NCI-H345 (cell line): ENCODE results near the gene MTERF1.
"Not testable (repeated sequence)": the region's sequence is repeated elsewhere in the genome, so short reads cannot be mapped to it uniquely, and the experiment has no call there.

ENCODE experiments used
- DNase-seq: peaks from one replicate; lab custom pipeline; 2025; lab: John Stamatoyannopoulos, UW

MTERF1 gene

DNA sequence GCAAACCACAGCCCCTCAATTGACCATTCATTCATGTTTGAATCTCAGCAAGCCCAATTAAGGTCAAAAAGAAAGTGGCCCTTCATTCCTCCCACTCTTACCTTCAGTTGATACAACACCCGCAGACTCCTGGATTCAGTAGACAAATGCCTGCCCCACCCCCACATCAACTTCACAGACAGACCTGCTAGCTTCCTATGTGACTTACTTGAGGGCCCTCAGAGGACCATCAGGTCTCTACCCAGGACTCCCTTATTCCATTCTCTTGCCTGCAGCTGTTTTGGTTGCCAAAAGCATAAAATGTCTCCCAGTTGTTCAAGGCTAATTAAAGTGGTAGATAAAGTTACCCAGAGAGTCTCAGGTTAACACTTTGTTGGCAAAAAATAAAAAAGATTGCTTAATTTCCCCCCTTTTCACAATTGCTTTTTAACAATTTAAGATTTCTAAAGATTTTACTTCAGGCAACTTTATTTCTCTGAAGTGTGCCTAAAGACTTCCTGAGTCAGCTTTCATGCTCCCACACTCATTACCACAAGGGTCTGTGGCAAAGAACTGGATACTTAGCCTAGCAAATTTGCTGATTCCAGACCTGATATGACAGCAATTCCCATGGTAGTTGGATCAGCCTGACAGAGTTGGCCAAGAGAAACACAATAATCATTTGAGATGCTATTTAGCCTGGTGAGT, 3.3 kb upstream of the MTERF1 start:
- DNase-seq: no peak

DNA sequence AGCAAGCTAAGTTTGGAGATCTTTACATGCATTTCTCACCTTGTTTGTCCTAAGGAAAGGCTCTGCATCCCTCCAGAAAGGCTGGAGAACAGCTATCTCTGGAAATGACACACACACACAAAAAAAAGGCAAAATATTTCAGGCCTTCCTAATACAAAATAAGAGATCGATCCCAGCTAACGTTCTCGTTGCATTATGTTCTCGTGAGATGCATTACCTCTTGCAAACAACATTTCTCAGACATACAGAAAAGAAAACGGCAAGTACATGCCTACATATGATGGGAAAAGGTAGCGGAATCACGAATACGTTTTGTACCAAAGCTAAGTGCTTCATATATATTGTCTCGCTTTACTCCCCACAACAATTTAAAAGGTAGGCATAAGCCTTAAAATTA, 488 bp downstream of the MTERF1 start:
- DNase-seq: no peak

DNA sequence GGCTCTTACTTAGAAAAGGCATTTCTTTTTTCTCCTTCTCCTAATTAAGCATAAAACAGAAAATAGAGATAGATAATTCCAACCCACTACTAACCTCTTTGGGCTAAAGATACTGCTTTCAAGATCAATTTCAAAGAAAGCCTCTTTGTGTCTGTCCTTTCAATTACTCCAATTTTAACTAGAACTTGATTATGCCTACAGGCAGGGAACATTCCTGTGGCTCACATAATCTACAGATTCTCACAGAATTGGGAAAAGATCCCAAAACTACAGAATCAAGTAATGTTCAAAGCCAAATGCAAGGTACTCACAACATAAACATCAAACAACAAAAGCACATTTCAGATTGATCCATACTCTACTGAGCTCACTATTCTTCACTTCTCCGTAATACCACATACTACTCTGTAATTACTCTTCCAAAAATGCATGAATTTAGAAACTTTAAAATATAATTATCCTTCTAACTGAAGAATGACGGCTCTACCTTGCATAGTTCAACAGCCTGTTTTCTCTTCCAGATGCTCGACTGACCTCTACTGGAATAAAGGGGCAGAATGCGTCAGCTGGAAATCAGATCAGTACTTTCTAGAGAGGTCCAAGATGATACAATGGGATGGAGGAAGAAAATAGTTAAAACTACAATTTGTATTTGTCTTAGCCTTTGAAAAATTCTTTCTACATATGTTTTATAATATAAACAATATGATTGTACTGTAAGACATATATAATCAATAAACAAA, 3.9 kb downstream of the MTERF1 start:
- DNase-seq: no peak

DNA sequence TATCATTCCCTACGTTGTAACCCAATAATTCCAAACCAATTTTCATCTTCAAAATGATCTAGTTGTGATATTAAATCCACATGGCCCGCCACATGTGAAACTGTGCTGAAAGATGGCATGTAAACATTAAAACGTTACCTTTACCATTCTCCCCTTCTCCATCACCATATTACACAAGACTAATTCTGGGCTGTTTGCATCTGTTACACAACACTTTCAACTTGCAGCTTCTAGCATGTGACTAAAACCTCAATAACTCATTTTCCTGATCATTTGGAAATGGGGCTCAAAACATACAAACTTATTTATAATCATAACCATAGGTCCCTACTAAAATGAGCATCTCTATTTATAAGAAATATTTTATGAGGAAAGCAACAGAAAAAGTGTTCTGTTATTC, 4.7 kb downstream of the MTERF1 start:
- DNase-seq: no peak

GRCh38 chr7:91872928-91873327, 7.6 kb downstream of the MTERF1 start:
- DNase-seq: no peak

DNA sequence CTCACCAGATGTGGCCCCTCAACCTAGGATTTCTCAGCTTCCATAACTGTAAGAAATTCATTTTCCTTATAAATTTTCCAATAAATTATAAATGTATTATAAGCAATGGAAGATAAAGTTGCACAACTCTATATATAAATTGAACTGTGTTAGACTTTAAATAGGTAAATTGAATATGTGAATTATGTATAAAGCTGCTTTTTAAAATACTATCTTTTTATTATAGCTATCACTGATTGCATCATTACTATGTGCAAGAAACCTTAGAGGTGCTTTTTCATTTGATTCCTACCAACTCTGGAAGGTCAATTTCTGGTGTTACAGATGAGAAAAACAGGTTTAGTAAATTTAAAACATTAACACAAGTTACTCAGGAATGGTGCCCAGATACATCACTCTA, 8.4 kb downstream of the MTERF1 start:
- no peak for DNase-seq

DNA sequence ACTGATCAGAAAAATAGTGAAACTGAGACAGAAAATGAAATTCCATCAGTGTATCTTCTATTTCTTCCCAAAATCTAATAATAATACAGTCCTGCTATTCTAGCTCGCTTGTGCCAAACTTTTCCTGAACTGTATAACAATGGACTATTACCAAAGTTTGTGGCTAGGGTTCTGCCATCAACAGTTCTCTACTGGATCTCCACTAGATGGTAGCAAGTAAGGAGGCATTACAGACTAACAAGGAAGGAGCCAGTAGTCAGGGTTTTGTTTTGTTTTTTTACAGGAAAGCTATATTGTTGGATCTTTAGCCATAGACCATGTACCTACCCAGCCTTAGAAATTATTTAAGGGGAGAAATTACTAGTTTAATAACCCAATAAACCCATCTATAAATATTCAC, 10.8 kb downstream of the MTERF1 start:
- no peak for DNase-seq

- DNase-seq: no peak
Observed at GRCh38 chr7:91866599-91867148, 13.8 kb downstream of the MTERF1 start.

GRCh38 chr7:91865511-91865910, 15.0 kb downstream of the MTERF1 start:
- DNase-seq: no peak

DNA sequence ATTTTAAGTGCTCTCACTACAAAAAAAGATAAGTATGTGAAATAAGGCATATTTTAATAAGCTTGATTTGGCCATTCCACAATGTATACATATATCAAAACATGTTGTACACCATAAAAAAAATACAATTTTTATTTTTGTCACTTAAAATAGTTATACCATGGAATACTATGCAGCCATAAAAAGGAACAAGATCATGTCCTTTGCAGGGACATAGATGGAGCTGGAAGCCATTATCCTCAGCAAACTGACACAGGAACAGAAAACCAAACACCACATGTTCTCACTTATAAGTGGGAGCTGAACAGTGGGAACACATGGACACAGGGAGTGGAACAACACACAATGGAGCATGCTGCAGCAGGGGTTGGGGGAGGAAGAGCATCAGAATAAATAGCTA, 15.9 kb downstream of the MTERF1 start:
- not testable (repeated sequence) for DNase-seq

DNA sequence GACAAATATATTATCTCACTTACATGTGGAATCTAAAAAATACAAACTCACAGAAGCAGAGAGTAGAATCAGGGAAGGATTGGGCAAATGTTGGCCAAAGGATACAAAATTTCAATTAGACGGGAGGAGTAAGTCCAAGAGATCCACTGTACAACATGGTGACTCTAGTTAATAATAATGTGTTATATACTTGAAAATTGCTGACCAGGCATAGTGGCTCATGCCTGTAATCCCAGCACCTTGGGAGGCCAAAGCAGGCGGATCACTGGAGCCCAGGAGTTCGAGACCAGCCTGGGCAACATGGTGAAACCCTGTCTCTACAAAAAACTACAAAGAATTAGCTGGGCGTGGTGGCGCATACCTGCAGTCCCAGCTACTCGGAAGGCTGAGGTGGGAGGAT, 16.4 kb downstream of the MTERF1 start:
- no peak for DNase-seq

GRCh38 chr7:91852263-91852741, 28.2 kb downstream of the MTERF1 start:
- DNase-seq: no peak

GRCh38 chr7:91850455-91850854, 30.0 kb downstream of the MTERF1 start:
- DNase-seq: no peak

DNA sequence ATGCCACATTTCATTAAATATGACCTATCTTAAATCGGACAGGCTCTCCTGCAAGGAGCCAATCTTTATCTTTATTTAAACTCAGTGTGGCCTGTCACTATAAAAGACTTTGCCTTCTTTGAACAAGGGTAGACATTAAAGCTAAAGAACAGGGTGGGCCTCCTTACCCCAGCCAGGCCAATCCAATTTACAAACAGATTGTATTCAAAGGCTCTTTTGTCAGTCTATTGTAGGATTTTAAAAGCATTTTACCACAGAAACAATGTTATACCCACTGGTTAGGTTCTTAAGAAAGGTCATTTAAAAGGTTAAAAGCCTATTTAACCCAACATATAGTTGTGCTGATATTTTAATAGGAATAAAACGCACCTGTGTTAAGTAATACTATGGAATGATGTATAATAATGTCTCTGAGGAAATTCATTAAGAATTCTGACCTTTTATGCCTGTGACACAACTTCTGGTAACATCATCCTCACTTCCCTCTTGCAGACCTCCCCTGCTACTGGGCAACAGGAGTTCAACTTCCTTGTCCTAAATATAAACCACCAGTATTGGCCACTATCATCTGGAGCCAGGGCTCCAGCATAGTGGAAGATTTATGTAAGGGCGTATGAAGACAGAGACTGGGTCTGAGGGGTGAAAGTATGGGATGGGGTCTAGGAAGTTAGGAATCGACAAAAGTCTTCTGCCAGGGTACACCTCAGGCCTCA, 32.5 kb downstream of the MTERF1 start:
- DNase-seq: no peak

DNA sequence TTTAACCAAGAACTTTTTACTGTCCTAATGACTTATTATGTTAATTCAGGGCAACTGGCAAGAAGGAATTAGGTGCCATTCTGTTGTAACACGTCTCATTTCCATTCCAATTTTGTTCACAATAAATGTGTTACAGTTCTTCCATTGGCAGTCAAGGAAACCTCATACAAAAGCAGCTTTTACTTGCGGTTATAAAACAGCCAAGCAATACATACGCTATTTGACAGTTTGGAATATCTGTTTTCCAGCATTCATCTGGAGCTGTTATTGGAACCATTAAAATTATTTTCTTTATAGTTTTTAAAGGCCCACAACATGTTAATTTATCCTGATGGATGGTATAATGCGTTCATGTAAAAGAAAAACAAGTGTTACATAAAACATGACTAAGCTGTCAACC, 33.3 kb downstream of the MTERF1 start:
- no peak for DNase-seq

DNA sequence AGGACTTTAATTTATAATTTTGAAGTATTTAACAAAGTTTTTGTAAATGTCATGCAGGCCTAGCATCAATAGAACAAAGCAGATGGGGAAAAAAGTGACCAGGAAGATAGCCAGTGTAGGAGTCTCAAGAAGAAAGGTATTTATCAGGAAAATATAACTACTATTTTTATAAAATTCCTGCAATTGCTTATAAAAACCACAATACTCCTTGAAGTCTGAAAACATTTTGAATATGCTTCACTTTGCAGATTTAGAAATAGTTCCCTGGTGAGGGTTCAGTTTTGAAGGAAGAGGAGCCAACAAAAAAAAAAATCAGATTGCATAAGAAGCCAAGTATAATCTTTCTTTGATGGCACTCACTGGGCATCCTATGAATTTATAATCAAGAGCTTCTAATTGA, 34.1 kb downstream of the MTERF1 start:
- DNase-seq: no peak

DNA sequence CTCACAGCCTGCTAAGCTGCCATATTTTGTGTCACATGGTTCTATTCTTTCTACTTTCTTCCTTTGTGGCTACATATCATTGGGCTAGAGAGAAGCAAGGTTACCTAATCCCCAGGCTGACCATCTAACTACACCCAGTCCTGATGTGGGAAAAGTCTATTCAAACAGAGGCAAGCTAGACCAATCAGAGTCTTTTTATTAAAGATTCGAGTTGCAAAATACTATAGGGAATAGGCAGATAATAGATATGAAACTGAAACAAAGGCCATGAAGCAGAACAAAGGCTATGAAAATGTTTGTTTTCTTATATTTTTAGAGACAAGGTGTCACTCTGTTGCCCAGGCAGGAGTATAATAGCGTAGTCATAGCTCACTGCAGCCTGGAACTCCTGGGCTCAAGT, 36.7 kb downstream of the MTERF1 start:
- no peak for DNase-seq

DNA sequence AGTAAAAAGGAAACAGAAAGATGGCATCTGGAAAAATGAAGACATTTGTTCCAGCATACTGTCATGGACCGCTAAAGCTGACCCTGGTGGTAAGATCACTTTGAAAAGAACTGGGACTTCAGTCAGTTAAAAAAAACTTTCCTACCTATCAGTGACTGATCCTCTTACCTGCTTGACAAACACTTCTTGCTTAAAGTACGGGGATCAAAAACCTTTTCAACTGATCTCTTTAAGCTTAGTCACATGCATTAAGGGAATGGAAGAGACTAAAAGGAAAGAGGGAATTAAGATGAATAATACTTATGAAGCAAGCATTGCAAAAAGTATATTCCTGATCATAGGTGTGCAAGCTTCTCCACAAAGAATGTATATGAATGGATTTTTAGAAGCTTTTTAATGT, 42.1 kb downstream of the MTERF1 start:
- no peak for DNase-seq

DNA sequence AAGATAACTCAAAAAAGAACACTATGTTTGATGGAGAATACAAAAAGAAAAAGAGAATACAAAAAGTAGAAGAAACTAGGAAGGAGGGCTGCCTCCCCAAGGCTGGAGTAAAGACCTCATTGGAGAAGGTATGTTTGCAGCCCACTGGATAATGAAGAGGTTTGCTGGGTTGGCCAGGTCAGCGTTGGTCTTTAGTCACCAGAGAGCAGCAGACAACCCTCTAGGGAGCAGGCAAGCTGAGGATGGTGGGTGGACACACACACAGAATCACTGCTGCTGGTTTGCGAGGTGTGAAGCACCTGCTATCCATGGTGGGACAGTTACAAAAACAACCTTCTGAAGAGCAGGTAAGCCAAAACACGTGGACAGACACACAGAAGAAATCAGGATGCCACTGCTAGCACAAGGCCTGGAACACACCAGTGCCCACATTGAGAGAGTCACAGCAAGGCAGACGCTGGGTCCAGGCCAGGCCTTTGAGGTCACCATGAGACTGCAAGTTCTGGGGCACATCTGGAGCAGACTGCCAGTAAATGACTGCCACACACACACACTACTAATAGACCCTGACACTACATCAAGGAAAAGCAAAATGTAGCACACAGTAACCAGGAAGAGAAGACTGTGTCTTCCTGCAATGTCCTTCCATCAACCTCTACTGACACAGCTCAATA, 43.0 kb downstream of the MTERF1 start:
- DNase-seq: no peak

- DNase-seq: peak; percentile 47
Observed at GRCh38 chr7:91835826-91836368, 44.6 kb downstream of the MTERF1 start.

- no peak for DNase-seq
Observed at GRCh38 chr7:91835091-91835825, 45.2 kb downstream of the MTERF1 start.
